SK-N-SH (cell line): ENCODE results near the gene GRIP2. TPM values are rescaled to one million over a fixed set of nuclear protein-coding genes. Genes with fewer than 3 reads are reported as not detected.

Experiments
- CTCF ChIA-PET: fragments of 300-600, 350-600 bp; formaldehyde crosslinking; extraction: SDS; loops from one replicate; lab custom pipeline; 2021; lab: Yijun Ruan, JAX
- POLR2A ChIA-PET: fragments of 350-600 bp; sonication (Branson Sonifier 250); formaldehyde crosslinking; extraction: SDS; loops from one replicate; lab custom pipeline; 2020; ENCODE audit warnings: antibody characterized with exemption, inconsistent platforms; lab: Yijun Ruan, JAX
- DNase-seq: peaks from one replicate; pipeline ENCODE4 v3.0.0; 2012
- H2AFZ ChIP-seq: fragments of 200-600 bp; sonication (generic); 2 replicates; pipeline ENCODE4 v1.8.1; 2016; ENCODE audit warnings: antibody characterized with exemption, mild to moderate bottlenecking, low read depth
- H3F3A ChIP-seq: fragments of 200-600 bp; sonication (generic); replicated peaks from 2 replicates; pipeline ENCODE3; 2016; ENCODE audit warnings: antibody characterized with exemption, mild to moderate bottlenecking; ENCODE audit not compliant: insufficient read depth
- H3K27ac ChIP-seq, 2 experiments: fragments of 200-500 bp in 1 of 2; fragments of 200-600 bp in 1 of 2; sonication (Bioruptor generic) in 1 of 2; sonication (generic), shearing (Covaris generic) in 1 of 2; 2 replicates each; pipeline versions ENCODE4 v1.5.1 to v1.6.1; 2014 to 2016; ENCODE audit warnings: low read depth in 2 of 2, inconsistent platforms in 1 of 2, low read length in 1 of 2, mild to moderate bottlenecking in 1 of 2, mixed read lengths in 1 of 2
- H3K27me3 ChIP-seq: fragments of 200-600 bp; sonication (generic), shearing (Covaris generic); 2 replicates; pipeline ENCODE4 v1.6.1; 2016; ENCODE audit warnings: mixed run types; ENCODE audit not compliant: insufficient read depth
- H3K36me3 ChIP-seq, 2 experiments: fragments of 200-500 bp in 1 of 2; fragments of 200-600 bp in 1 of 2; sonication (Bioruptor generic) in 1 of 2; sonication (generic) in 1 of 2; replicated peaks in 1 of 2; 2 replicates each; pipeline versions ENCODE3 to v1.5.1; 2014 to 2016; ENCODE audit warnings: low read length in 1 of 2, mild to moderate bottlenecking in 1 of 2; ENCODE audit not compliant: insufficient read depth in 2 of 2, control insufficient read depth in 1 of 2
- H3K4me1 ChIP-seq, 2 experiments: fragments of 200-500 bp in 1 of 2; fragments of 200-600 bp in 1 of 2; sonication (Bioruptor generic) in 1 of 2; sonication (generic), shearing (Covaris generic) in 1 of 2; 2 replicates each; pipeline versions ENCODE4 v1.5.1 to v1.6.1; 2014 to 2016; ENCODE audit warnings: low read depth in 1 of 2, low read length in 1 of 2, mixed run types in 1 of 2; ENCODE audit not compliant: insufficient read depth in 2 of 2, control insufficient read depth in 1 of 2
- H3K4me2 ChIP-seq: fragments of 200-600 bp; sonication (generic), shearing (Covaris generic); 2 replicates; pipeline ENCODE4 v1.6.1; 2017; ENCODE audit warnings: mixed run types
- H3K4me3 ChIP-seq, 2 experiments: fragments of 200-500 bp in 1 of 2; fragments of 200-600 bp in 1 of 2; sonication (Bioruptor generic) in 1 of 2; sonication (generic), shearing (Covaris generic) in 1 of 2; 2 replicates each; pipeline versions ENCODE4 v1.5.1 to v1.8.1; 2014 to 2016; ENCODE audit warnings: low read depth in 2 of 2, inconsistent platforms in 1 of 2, low read length in 1 of 2, mild to moderate bottlenecking in 1 of 2, mixed read lengths in 1 of 2, moderate library complexity in 1 of 2
- H3K79me2 ChIP-seq: fragments of 200-600 bp; sonication (generic); 2 replicates; pipeline ENCODE4 v1.8.1; 2017; ENCODE audit warnings: mild to moderate bottlenecking; ENCODE audit not compliant: insufficient read depth
- H3K9ac ChIP-seq: fragments of 200-600 bp; sonication (generic); 2 replicates; pipeline ENCODE4 v1.6.1; 2017; ENCODE audit warnings: mixed run types
- H3K9me2 ChIP-seq: fragments of 200-600 bp; sonication (generic); 2 replicates; pipeline ENCODE4 v1.6.1; 2017; ENCODE audit warnings: mixed run types
- H3K9me3 ChIP-seq: fragments of 200-600 bp; sonication (generic); 2 replicates; pipeline ENCODE4 v1.6.1; 2017; ENCODE audit warnings: mixed run types, mild to moderate bottlenecking, moderate library complexity
- H4K20me1 ChIP-seq: fragments of 200-600 bp; sonication (generic); 2 replicates; pipeline ENCODE4 v1.6.1; 2017; ENCODE audit warnings: mild to moderate bottlenecking, mixed run types; ENCODE audit not compliant: insufficient read depth
- CHD2 ChIP-seq: fragments of 150-350 bp; IDR thresholded peaks from 2 replicates; pipeline ENCODE4 v1.6.1; 2018; ENCODE audit warnings: low read length; ENCODE audit not compliant: partially characterized antibody
- CTCF ChIP-seq: fragments of 200-600 bp; sonication (generic); IDR thresholded peaks from 2 replicates; pipeline ENCODE4 v1.6.1; 2017; ENCODE audit warnings: antibody characterized with exemption, mild to moderate bottlenecking, moderate library complexity
- EP300 ChIP-seq, 2 experiments: IDR thresholded peaks; 2 replicates each; pipeline versions ENCODE4 v1.4.0 to v1.6.1; 2012; ENCODE audit warnings: borderline replicate concordance in 1 of 2, low read depth in 1 of 2, low read length in 1 of 2
- EZH2phosphoT487 ChIP-seq: fragments of 200-600 bp; sonication (generic); IDR thresholded peaks from 2 replicates; pipeline ENCODE4 v1.6.1; 2017; ENCODE audit warnings: low read depth, mixed run types, mild to moderate bottlenecking, antibody characterized with exemption, moderate library complexity, borderline replicate concordance
- FOXJ3 ChIP-seq: sonication (generic); formaldehyde crosslinking; IDR thresholded peaks from 2 replicates; pipeline ENCODE4 v1.5.1; 2020; ENCODE audit warnings: mild to moderate bottlenecking, missing genetic modification reagents
- GABPA ChIP-seq: IDR thresholded peaks from 2 replicates; pipeline ENCODE4 v1.4.0; 2012; ENCODE audit warnings: low read depth, mild to moderate bottlenecking
- GATA2 ChIP-seq: sonication (generic); formaldehyde crosslinking; IDR thresholded peaks from 2 replicates; pipeline ENCODE4 v1.5.0; 2020; ENCODE audit warnings: mild to moderate bottlenecking, missing genetic modification reagents
- MEF2A ChIP-seq: IDR thresholded peaks from 2 replicates; pipeline ENCODE4 v1.4.0; 2012; ENCODE audit warnings: low read depth, borderline replicate concordance
- NFIC ChIP-seq: IDR thresholded peaks from 2 replicates; pipeline ENCODE4 v1.4.0; 2012; ENCODE audit warnings: borderline replicate concordance
- POLR2AphosphoS5 ChIP-seq: IDR thresholded peaks from 2 replicates; pipeline ENCODE4 v1.6.1; 2012; ENCODE audit warnings: low read depth, low read length
- REST ChIP-seq: IDR thresholded peaks from 2 replicates; pipeline ENCODE4 v1.6.1; 2012; ENCODE audit warnings: mild to moderate bottlenecking, low read depth, low read length, moderate library complexity
- RFX5 ChIP-seq: IDR thresholded peaks from 2 replicates; pipeline ENCODE4 v1.6.1; 2012; ENCODE audit warnings: mild to moderate bottlenecking, improper control_type of control experiment, low read length
- RXRA ChIP-seq: IDR thresholded peaks from 2 replicates; pipeline ENCODE4 v1.4.0; 2012; ENCODE audit warnings: low read depth, mild to moderate bottlenecking, borderline replicate concordance
- SIN3A ChIP-seq: IDR thresholded peaks from 2 replicates; pipeline ENCODE4 v1.6.1; 2012; ENCODE audit warnings: low read depth, mild to moderate bottlenecking, low read length, moderate library complexity, borderline replicate concordance
- TAF1 ChIP-seq: IDR thresholded peaks from 2 replicates; pipeline ENCODE4 v1.6.1; 2012; ENCODE audit warnings: low read depth, mild to moderate bottlenecking, low read length, moderate library complexity, borderline replicate concordance
- TCF12 ChIP-seq: IDR thresholded peaks from 2 replicates; pipeline ENCODE4 v1.4.0; 2012
- USF1 ChIP-seq: IDR thresholded peaks from 2 replicates; pipeline ENCODE4 v1.4.0; 2012; ENCODE audit warnings: low read depth, borderline replicate concordance
- YY1 ChIP-seq: IDR thresholded peaks from 2 replicates; pipeline ENCODE4 v1.4.0; 2012; ENCODE audit warnings: low read depth, mild to moderate bottlenecking
- ZBTB33 ChIP-seq: IDR thresholded peaks from 2 replicates; pipeline ENCODE4 v1.4.0; 2012; ENCODE audit warnings: low read depth, borderline replicate concordance
- WGBS: methylation state at CpG from one replicate; pipeline ENCODE4 v1.1.6; 2017; ENCODE audit warnings: low lambda C conversion rate; 5-methylcytosine and 5-hydroxymethylcytosine counted together
- polyA plus RNA-seq, 3 experiments: library from polyadenylated mRNA; depleted of rRNA; stranded (reverse); fragments of >200 nt; gene quantifications; 2 replicates each; pipeline ENCODE4 v1.2.3, GENCODE V29; 2012
- TF ChIP-seq, protein P1 (sequence below): fragments of 150-350 bp; IDR thresholded peaks from 2 replicates; pipeline ENCODE4 v1.6.1; 2017; ENCODE audit warnings: antibody characterized with exemption, low read length, low read depth, borderline replicate concordance

The GRIP2 gene
- polyA plus RNA-seq, 1 of the 3 experiments (the other 2 are of a cell fraction): 0.15 TPM

- TF ChIP-seq USF1 (no peak), RXRA (no peak), RFX5 (no peak), POLR2AphosphoS5 (no peak), ZBTB33 (no peak), TCF12 (no peak), YY1 (no peak), FOXJ3 (no peak), NFIC (no peak)
- TF ChIP-seq, all 33 proteins: peak for 0
Observed at GRCh38 chr3:14471690-14472089, 68.5 kb downstream of the GRIP2 start (continued).

- Histone ChIP-seq H3K4me3 (no peak overlapping the region), H3F3A (peaks cover 10% of the 10 kb centered on the region), H3K9me2 (no peaks in the 10 kb centered on the region), H3K27ac (peak overlapping the region in 1 of 2 experiments; percentile 83; a peak in 2 of 4 replicates), H3K9ac (no peak overlapping the region), H2AFZ (no peak overlapping the region), H3K79me2 (no peaks in the 10 kb centered on the region), H3K4me1 (peaks cover 4 to 23% of the 10 kb centered on the region in 2 experiments; a peak in 3 of 4 replicates), H3K9me3 (no peaks in the 10 kb centered on the region), H3K36me3 (peaks cover 5 to 14% of the 10 kb centered on the region in 2 experiments), H3K4me2 (no peak overlapping the region), H4K20me1 (no peaks in the 10 kb centered on the region), H3K27me3 (no peaks in the 10 kb centered on the region)
- POLR2A ChIA-PET: no interaction called here
- TF ChIP-seq GABPA (no peak), CHD2 (no peak), RXRA (no peak), TAF1 (no peak), CTCF (no peak), REST (no peak), EP300 (IDR thresholded peaks at IDR 0.05; ENCODE audit: borderline replicate concordance in 1 of 2, low read depth in 1 of 2, low read length in 1 of 2) (no peak), POLR2AphosphoS5 (no peak), TCF12 (no peak), GATA2 (CRISPR knock-in tag) (no peak), MEF2A (no peak), EZH2phosphoT487 (no peak), SIN3A (no peak)
- TF ChIP-seq, protein P1, sequence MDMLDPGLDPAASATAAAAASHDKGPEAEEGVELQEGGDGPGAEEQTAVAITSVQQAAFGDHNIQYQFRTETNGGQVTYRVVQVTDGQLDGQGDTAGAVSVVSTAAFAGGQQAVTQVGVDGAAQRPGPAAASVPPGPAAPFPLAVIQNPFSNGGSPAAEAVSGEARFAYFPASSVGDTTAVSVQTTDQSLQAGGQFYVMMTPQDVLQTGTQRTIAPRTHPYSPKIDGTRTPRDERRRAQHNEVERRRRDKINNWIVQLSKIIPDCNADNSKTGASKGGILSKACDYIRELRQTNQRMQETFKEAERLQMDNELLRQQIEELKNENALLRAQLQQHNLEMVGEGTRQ: no peak
- CTCF ChIA-PET: interaction anchor here (0.8 to 2.3 kb wide), 3 partner anchors 9 to 210 kb away, joined by 3 to 10 read pairs (median 6); no protein-coding TSS in a partner anchor
- no peak for DNase-seq
- 74% methylated on average over 5 of the region's 5 CpGs for WGBS
Observed at GRCh38 chr3:14471016-14471415, 69.1 kb downstream of the GRIP2 start.
